Hepatocyte (in vitro differentiated cells): ENCODE data around the gene TMC8. TPM values are rescaled to one million over a fixed set of nuclear protein-coding genes. Genes with fewer than 3 reads are reported as not detected.
"Not testable (repeated sequence)": the region's sequence is repeated elsewhere in the genome, so short reads cannot be mapped to it uniquely, and the experiment has no call there.

Experiments
- DNase-seq: peaks from one replicate; pipeline ENCODE4 v3.0.0-alpha.2; 2016; ENCODE audit warnings: low spot score
- H2AFZ ChIP-seq: fragments of 200-600 bp; sonication (generic); 2 replicates; pipeline ENCODE4 v1.6.0; 2016; ENCODE audit warnings: antibody characterized with exemption, mild to moderate bottlenecking
- H3K27ac ChIP-seq: fragments of 200-600 bp; sonication (generic); 2 replicates; pipeline ENCODE4 v1.5.1; 2016; ENCODE audit warnings: mild to moderate bottlenecking
- H3K27me3 ChIP-seq: fragments of 200-600 bp; sonication (generic); 2 replicates; pipeline ENCODE4 v1.6.1; 2016
- H3K36me3 ChIP-seq: fragments of 200-600 bp; sonication (generic); replicated peaks from 2 replicates; pipeline ENCODE4 v1.5.1; 2016; ENCODE audit warnings: low read depth; ENCODE audit not compliant: insufficient read depth
- H3K4me1 ChIP-seq: fragments of 200-600 bp; sonication (generic); 2 replicates; pipeline ENCODE4 v1.5.1; 2016; ENCODE audit warnings: mild to moderate bottlenecking, moderate library complexity; ENCODE audit not compliant: insufficient read depth
- H3K4me2 ChIP-seq: fragments of 200-600 bp; sonication (generic); 2 replicates; pipeline ENCODE4 v1.6.0; 2016
- H3K4me3 ChIP-seq: fragments of 200-600 bp; sonication (generic); 2 replicates; pipeline ENCODE4 v1.5.1; 2016; ENCODE audit warnings: mild to moderate bottlenecking
- H3K79me2 ChIP-seq: fragments of 200-600 bp; sonication (generic); 2 replicates; pipeline ENCODE4 v1.6.0; 2017; ENCODE audit warnings: mild to moderate bottlenecking
- H3K9me2 ChIP-seq: fragments of 200-600 bp; sonication (generic); replicated peaks from 2 replicates; pipeline ENCODE4 v1.6.0; 2017; ENCODE audit warnings: mild to moderate bottlenecking; ENCODE audit not compliant: insufficient read depth
- H3K9me3 ChIP-seq: fragments of 200-600 bp; sonication (generic); 2 replicates; pipeline ENCODE4 v1.5.1; 2016; ENCODE audit warnings: low read depth, mild to moderate bottlenecking
- H4K20me1 ChIP-seq: fragments of 200-600 bp; sonication (generic); 2 replicates; pipeline ENCODE4 v1.6.0; 2016; ENCODE audit warnings: mild to moderate bottlenecking; ENCODE audit not compliant: insufficient read depth, poor library complexity, severe bottlenecking
- CTCF ChIP-seq: fragments of 200-600 bp; sonication (generic); IDR thresholded peaks from 2 replicates; pipeline ENCODE4 v1.5.1; 2016; ENCODE audit warnings: antibody characterized with exemption, mild to moderate bottlenecking; ENCODE audit not compliant: poor library complexity
- EZH2 ChIP-seq: fragments of 200-600 bp; sonication (generic); IDR thresholded peaks from 2 replicates; pipeline ENCODE4 v1.6.1; 2016; ENCODE audit warnings: antibody characterized with exemption, mild to moderate bottlenecking, borderline replicate concordance
- EZH2phosphoT487 ChIP-seq: fragments of 200-600 bp; sonication (generic); IDR thresholded peaks from one replicate; pipeline ENCODE4 v1.6.1; 2018; ENCODE audit warnings: antibody characterized with exemption, mild to moderate bottlenecking, low read depth, moderate library complexity; ENCODE audit not compliant: unreplicated experiment, severe bottlenecking
- WGBS: methylation state at CpG from one replicate; pipeline ENCODE4 v1.1.6; 2016; ENCODE audit warnings: low lambda C conversion rate; ENCODE audit errors: missing lambda C conversion rate; 5-methylcytosine and 5-hydroxymethylcytosine counted together
- polyA plus RNA-seq: library from polyadenylated mRNA; unstranded; fragments of >200 nt; fragmentation: Nextera tagmentation; extraction: Ambion mirVana; gene quantifications from 2 replicates; pipeline ENCODE4 v1.2.1, GENCODE V29; 2016
- total RNA-seq: library from RNA; depleted of rRNA; stranded (reverse); fragments of >200 nt; gene quantifications from 2 replicates; pipeline ENCODE4 v1.2.3, GENCODE V29; 2014

The TMC8 gene
- total RNA-seq (0.07 and 0.16 TPM in 2 replicates), polyA plus RNA-seq (1.2 and 3.3 TPM in 2 replicates)

- Histone ChIP-seq H3K4me2 (peak within 1 kb of the TSS; percentile 87), H3K9me2 (no peaks in the 10 kb centered on the region), H4K20me1 (no peaks in the 10 kb centered on the region), H3K36me3 (no peaks in the 10 kb centered on the region), H3K27ac (no peak within 1 kb of the TSS), H3K4me3 (no peak within 1 kb of the TSS), H3K4me1 (peaks cover 23% of the 10 kb centered on the region), H3K79me2 (peaks cover 3% of the 10 kb centered on the region), H3K27me3 (peaks cover 11% of the 10 kb centered on the region), H2AFZ (no peak within 1 kb of the TSS), H3K9me3 (no peaks in the 10 kb centered on the region)
- 84% methylated on average over 10 of the region's 10 CpGs for WGBS
- no peak for DNase-seq
- TF ChIP-seq EZH2phosphoT487: no peak
- no peak for TF ChIP-seq EZH2
- no peak for TF ChIP-seq CTCF
Measured at GRCh38 chr17:78130437-78131101, at the start of gene TMC8. TMC8 (plus strand) TSS chr17:78130771; CDS start chr17:78131589, 818 bp downstream.

DNA sequence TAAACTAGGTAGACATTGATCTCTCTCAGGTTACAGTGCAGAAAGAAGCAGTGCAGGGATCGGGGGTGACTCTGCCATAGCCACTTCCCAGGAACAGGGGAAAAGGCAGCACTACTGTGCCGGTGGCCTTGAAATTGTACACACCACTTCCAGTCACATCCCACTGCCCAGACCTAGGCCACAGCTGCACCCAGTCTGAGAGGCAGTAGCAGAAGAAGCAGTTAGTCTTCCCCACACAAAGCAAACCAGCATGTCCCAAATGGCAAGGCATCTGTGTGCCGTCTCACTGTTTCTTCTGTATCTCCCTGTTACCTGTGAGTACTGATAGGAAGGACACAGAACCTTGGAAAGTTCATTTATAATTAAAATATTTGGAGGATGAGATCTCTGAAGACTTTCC lies 49.0 kb upstream of the TMC8 start:
- Histone ChIP-seq H3K27ac (no peak overlapping the region), H3K36me3 (no peaks in the 10 kb centered on the region), H2AFZ (no peak overlapping the region), H3K4me3 (no peak overlapping the region), H3K9me3 (no peaks in the 10 kb centered on the region), H3K79me2 (no peaks in the 10 kb centered on the region), H3K27me3 (no peaks in the 10 kb centered on the region), H3K9me2 (no peaks in the 10 kb centered on the region), H4K20me1 (no peaks in the 10 kb centered on the region), H3K4me1 (no peaks in the 10 kb centered on the region), H3K4me2 (no peak overlapping the region)
- DNase-seq: no peak
- no peak for TF ChIP-seq EZH2phosphoT487
- TF ChIP-seq CTCF: no peak
- TF ChIP-seq EZH2: no peak
- 85% methylated on average over 3 of the region's 3 CpGs for WGBS

- not testable (repeated sequence) for H3K9me2 ChIP-seq, H3K9me3 ChIP-seq, H3K4me3 ChIP-seq, H3K4me2 ChIP-seq, H3K36me3 ChIP-seq, H2AFZ ChIP-seq, H3K27ac ChIP-seq, H4K20me1 ChIP-seq, H3K4me1 ChIP-seq, DNase-seq, H3K79me2 ChIP-seq, H3K27me3 ChIP-seq
- 79% methylated on average over 5 of the region's 5 CpGs for WGBS
Measured at GRCh38 chr17:78082355-78082872, 48.2 kb upstream of the TMC8 start.

DNA sequence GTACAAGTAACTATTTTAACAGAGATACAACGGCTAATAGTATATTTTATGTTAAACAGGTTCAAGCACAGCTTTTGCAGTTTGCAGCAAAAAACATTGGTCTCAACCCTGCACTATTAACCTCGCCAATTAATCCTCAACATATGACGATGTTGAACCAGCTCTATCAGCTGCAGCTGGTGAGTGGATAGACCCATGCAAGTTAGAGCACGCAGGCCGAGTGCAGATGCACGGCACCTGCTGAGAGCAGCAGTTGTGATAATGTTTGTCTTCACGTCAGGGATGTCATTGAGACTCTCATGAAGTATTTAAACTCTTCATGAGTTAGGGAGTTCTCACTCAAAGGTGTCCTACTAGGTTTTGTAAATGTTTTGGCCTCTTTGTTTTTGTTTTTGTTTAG lies 47.6 kb upstream of the TMC8 start:
- H3K4me3 ChIP-seq: no peak overlapping the region
- no peak overlapping the region for H3K27ac ChIP-seq
- DNase-seq: no peak
- H3K9me3 ChIP-seq: no peaks in the 10 kb centered on the region
- TF ChIP-seq EZH2: no peak
- TF ChIP-seq EZH2phosphoT487: no peak
- TF ChIP-seq CTCF: no peak
- H3K79me2 ChIP-seq: no peaks in the 10 kb centered on the region
- 93% methylated on average over 7 of the region's 7 CpGs for WGBS
- H3K9me2 ChIP-seq: no peaks in the 10 kb centered on the region
- H3K4me2 ChIP-seq: no peak overlapping the region
- H3K4me1 ChIP-seq: no peaks in the 10 kb centered on the region
- no peaks in the 10 kb centered on the region for H4K20me1 ChIP-seq
- no peaks in the 10 kb centered on the region for H3K27me3 ChIP-seq
- H3K36me3 ChIP-seq: no peaks in the 10 kb centered on the region
- no peak overlapping the region for H2AFZ ChIP-seq
